B cell (primary cell): ENCODE measurements around the gene HERPUD1. TPM values are rescaled to one million over a fixed set of nuclear protein-coding genes. Genes with fewer than 3 reads are reported as not detected.

Experiments used
- ATAC-seq: fragments of 200-7000 bp; cut with Tn5 transposase; one replicate; pipeline ENCODE4 v1.10.0; 2021; ENCODE audit warnings: low read depth, mild to moderate bottlenecking, moderate number of reproducible peaks, moderate library complexity
- CTCF ChIA-PET: fragments of 350-600 bp; sonication (Branson Sonifier 250); formaldehyde crosslinking; loops from one replicate; lab custom pipeline; 2021; ENCODE audit warnings: antibody characterized with exemption, inconsistent platforms; lab: Charles Lee
- POLR2A ChIA-PET: fragments of 350-600 bp; sonication (Branson Sonifier 250); formaldehyde crosslinking; loops from one replicate; lab custom pipeline; 2021; ENCODE audit warnings: antibody characterized with exemption; lab: Charles Lee
- DNase-seq: peaks from one replicate; pipeline ENCODE4 v3.0.0; 2013
- H2AFZ ChIP-seq: 2 replicates; pipeline ENCODE4 v1.6.1; 2012; ENCODE audit warnings: mild to moderate bottlenecking, low read depth, low read length; ENCODE audit not compliant: insufficient read depth, poor library complexity, severe bottlenecking
- H3K27ac ChIP-seq, 2 donors: 1 replicate in 1 of 2; 2 replicates in 1 of 2; pipeline ENCODE4 v1.5.1; 2012 to 2013; ENCODE audit warnings: low read length in 2 of 2, mild to moderate bottlenecking in 2 of 2, moderate library complexity in 1 of 2
- H3K27me3 ChIP-seq, 4 experiments: fragments of 200-600 bp in 1 of 4; sonication (generic) in 1 of 4; replicated peaks in 1 of 4; 1 replicate in 2 of 4; 2 replicates in 2 of 4; pipeline versions ENCODE4 v1.6.1 to v1.7.0; 2013 to 2016; ENCODE audit warnings: low read length in 3 of 4, mild to moderate bottlenecking in 2 of 4, mixed read lengths in 1 of 4, moderate library complexity in 1 of 4; ENCODE audit not compliant: insufficient read depth in 4 of 4, control insufficient read depth in 3 of 4; ENCODE audit errors: control extremely low read depth in 1 of 4
- H3K36me3 ChIP-seq, 2 experiments: replicated peaks in 1 of 2; 1 replicate in 1 of 2; 2 replicates in 1 of 2; pipeline versions ENCODE4 v1.6.1 to v1.7.1; 2013; ENCODE audit warnings: low read length in 1 of 2; ENCODE audit not compliant: insufficient read depth in 2 of 2, control insufficient read depth in 1 of 2; ENCODE audit errors: control extremely low read depth in 1 of 2, extremely low read depth in 1 of 2
- H3K4me1 ChIP-seq, 2 donors: fragments of 200-600 bp in 1 of 2; sonication (generic) in 1 of 2; 1 replicate in 1 of 2; 2 replicates in 1 of 2; pipeline versions ENCODE4 v1.5.1 to v1.6.1; 2013 to 2017; ENCODE audit warnings: low read length in 2 of 2; ENCODE audit not compliant: control insufficient read depth in 2 of 2, insufficient read depth in 2 of 2
- H3K4me2 ChIP-seq: replicated peaks from 2 replicates; pipeline ENCODE3; 2012; ENCODE audit warnings: mild to moderate bottlenecking, low read depth, low read length; ENCODE audit not compliant: poor library complexity, severe bottlenecking
- H3K4me3 ChIP-seq, 5 experiments: fragments of 200-600 bp in 1 of 5; sonication (generic) in 1 of 5; 1 replicate in 3 of 5; 2 replicates in 2 of 5; pipeline versions ENCODE4 v1.5.1 to v1.7.0; 2011 to 2016; ENCODE audit warnings: low read length in 4 of 5, mild to moderate bottlenecking in 4 of 5, low read depth in 2 of 5, control low read depth in 1 of 5, moderate library complexity in 1 of 5; ENCODE audit not compliant: insufficient read depth in 1 of 5; ENCODE audit errors: control extremely low read depth in 1 of 5, extremely low read depth in 1 of 5
- H3K79me2 ChIP-seq: fragments of 200-600 bp; sonication (generic); one replicate; pipeline ENCODE4 v1.6.0; 2016; ENCODE audit warnings: low read length; ENCODE audit not compliant: control insufficient read depth, insufficient read depth
- H3K9ac ChIP-seq: fragments of 200-600 bp; sonication (generic); 2 replicates; pipeline ENCODE4 v1.6.1; 2017; ENCODE audit warnings: mild to moderate bottlenecking, low read length, moderate library complexity
- H3K9me3 ChIP-seq, 3 donors: one replicate each; pipeline versions ENCODE4 v1.6.1 to v1.7.1; 2013; ENCODE audit warnings: low read length in 2 of 3; ENCODE audit not compliant: control insufficient read depth in 2 of 3, insufficient read depth in 1 of 3; ENCODE audit errors: control extremely low read depth in 1 of 3
- H4K20me1 ChIP-seq: 2 replicates; pipeline ENCODE4 v1.6.0; 2012; ENCODE audit warnings: mild to moderate bottlenecking, low read length; ENCODE audit not compliant: insufficient read depth, control insufficient read depth, poor library complexity, severe bottlenecking
- H3K27ac Mint-ChIP-seq: one replicate; pipeline ENCODE4 v1.8.0; 2021; ENCODE audit warnings: mixed read lengths
- H3K27me3 Mint-ChIP-seq: one replicate; pipeline ENCODE4 v1.8.0; 2021; ENCODE audit warnings: mixed read lengths
- H3K4me1 Mint-ChIP-seq: one replicate; pipeline ENCODE4 v1.8.0; 2021; ENCODE audit warnings: mixed read lengths
- H3K4me3 Mint-ChIP-seq: one replicate; pipeline ENCODE4 v1.8.0; 2021; ENCODE audit warnings: mixed read lengths
- H3K9me3 Mint-ChIP-seq: one replicate; pipeline ENCODE4 v1.8.0; 2022; ENCODE audit warnings: mixed read lengths; ENCODE audit not compliant: insufficient read depth
- CTCF ChIP-seq: fragments of 200-600 bp; IDR thresholded peaks from one replicate; pipeline ENCODE4 v1.8.0; 2022; ENCODE audit warnings: antibody characterized with exemption, mild to moderate bottlenecking
- EZH2 ChIP-seq: IDR thresholded peaks from 2 replicates; pipeline ENCODE4 v1.6.1; 2012; ENCODE audit warnings: borderline replicate concordance, low read depth, mild to moderate bottlenecking, moderate library complexity, low read length; ENCODE audit not compliant: insufficient read depth, poor library complexity, severe bottlenecking
- WGBS: methylation state at CpG from one replicate; pipeline ENCODE4 v1.1.5; 2013; ENCODE audit warnings: missing lambda C conversion rate; ENCODE audit not compliant: insufficient coverage; 5-methylcytosine and 5-hydroxymethylcytosine counted together
- intact Hi-C: fragments of 100-400 bp; cut with micrococcal nuclease; formaldehyde crosslinking; loops from one replicate; pipeline ENCODE4 v1.10.0; 2022
- polyA plus RNA-seq: library from polyadenylated mRNA; depleted of rRNA; stranded (reverse); fragments of >200 nt; gene quantifications from 2 replicates; pipeline ENCODE4 v1.2.3, GENCODE V29; 2012
- total RNA-seq, 2 donors: library from RNA; stranded (reverse); fragments of 120-200 nt in 1 of 2; gene quantifications; 1 replicate in 1 of 2; 2 replicates in 1 of 2; pipeline versions ENCODE4 v1.2.3 to v1.2.4, GENCODE V29; 2013 to 2022

The HERPUD1 gene
- total and polyA plus RNA-seq, 2 donors (not counting 1 experiment from before 2014, with no cell fraction given): 273 to 1,041 TPM

- no peaks in the 10 kb centered on the region for H3K36me3 ChIP-seq
- intact Hi-C loops: loop anchor here (1.0 to 10.0 kb wide), 3 partner anchors 15 to 312 kb away; partner anchors contain the start of gene MT2A
- Mint-ChIP-seq H3K9me3 (peaks cover 3% of the 10 kb centered on the region), H3K27ac (peak overlapping the region; percentile 80), H3K4me3 (peak overlapping the region; percentile 64), H3K4me1 (peaks cover 91% of the 10 kb centered on the region), H3K27me3 (no peaks in the 10 kb centered on the region)
- peaks cover 71 to 93% of the 10 kb centered on the region in 2 donors for H3K4me1 ChIP-seq
- TF ChIP-seq EZH2 (no peak), CTCF (no peak)
- no peaks in the 10 kb centered on the region for H4K20me1 ChIP-seq
- no peaks in the 10 kb centered on the region for H3K9me3 ChIP-seq
- WGBS: 0% methylated on average over 2 of the region's 5 CpGs
- H2AFZ ChIP-seq: peak overlapping the region; percentile 40
- peak; percentile 56 for ATAC-seq
- POLR2A ChIA-PET: interaction anchor here (5.6 kb wide), 1 partner anchor 14 kb away, joined by 108 read pairs; the partner anchor contains the start of gene HERPUD1
- DNase-seq: peak; percentile 91
- H3K4me2 ChIP-seq: peak overlapping the region; percentile 79
- peak overlapping the region; percentile 98 to 100 for H3K27ac ChIP-seq
- no peaks in the 10 kb centered on the region for H3K27me3 ChIP-seq
- no peaks in the 10 kb centered on the region for H3K79me2 ChIP-seq
- H3K4me3 ChIP-seq: peak overlapping the region in 3 of 5 experiments; percentile 13 to 49 (median 30)
- peak overlapping the region; percentile 57 for H3K9ac ChIP-seq
- CTCF ChIA-PET: interaction anchor here (0.8 to 1.7 kb wide), 3 partner anchors 15 to 28 kb away, joined by 3 to 5 read pairs (median 5); partner anchors contain the start of gene HERPUD1
Observed at GRCh38 chr16:56916571-56917403, 15.2 kb upstream of the HERPUD1 start.
